GM12874 (cell line): ENCODE data around the gene SETBP1.

ENCODE experiments used
- CTCF ChIP-seq: IDR thresholded peaks from 2 replicates; pipeline ENCODE4 v1.5.1; 2011; ENCODE audit warnings: low read depth, mild to moderate bottlenecking, control low read depth, low read length, moderate library complexity; ENCODE audit not compliant: insufficient read depth

Gene SETBP1

GRCh38 chr18:44938720-44939665 lies 258.3 kb downstream of the SETBP1 start:
- TF ChIP-seq CTCF = no peak

GRCh38 chr18:44941516-44941915 lies 260.8 kb downstream of the SETBP1 start:
- TF ChIP-seq CTCF = no peak

- TF ChIP-seq CTCF = no peak
These were observed 261.4 kb downstream of the SETBP1 start for GRCh38 chr18:44942073-44942472.

- no peak for TF ChIP-seq CTCF
These were observed 262.7 kb downstream of the SETBP1 start for GRCh38 chr18:44943311-44943881.

GRCh38 chr18:44944461-44944860 lies 263.8 kb downstream of the SETBP1 start:
- no peak for TF ChIP-seq CTCF

- no peak for TF ChIP-seq CTCF
These were observed 265.3 kb downstream of the SETBP1 start for GRCh38 chr18:44945888-44946401.

GRCh38 chr18:44946529-44947113 lies 265.9 kb downstream of the SETBP1 start:
- TF ChIP-seq CTCF = no peak
